GM21381 (cell line): ENCODE measurements around the gene GUCY2C.
A peak's percentile ranks its signal among the peaks of the same experiment; 100 is the strongest.
"Not testable (repeated sequence)": the region's sequence is repeated elsewhere in the genome, so short reads cannot be mapped to it uniquely, and the experiment has no call there.

Experiments
- ATAC-seq: cut with Tn5 transposase; IDR thresholded peaks from one replicate; pipeline ENCODE4 v1.9.1; 2021; ENCODE audit warnings: mild to moderate bottlenecking, moderate library complexity; ENCODE audit not compliant: unreplicated experiment

Gene GUCY2C

DNA sequence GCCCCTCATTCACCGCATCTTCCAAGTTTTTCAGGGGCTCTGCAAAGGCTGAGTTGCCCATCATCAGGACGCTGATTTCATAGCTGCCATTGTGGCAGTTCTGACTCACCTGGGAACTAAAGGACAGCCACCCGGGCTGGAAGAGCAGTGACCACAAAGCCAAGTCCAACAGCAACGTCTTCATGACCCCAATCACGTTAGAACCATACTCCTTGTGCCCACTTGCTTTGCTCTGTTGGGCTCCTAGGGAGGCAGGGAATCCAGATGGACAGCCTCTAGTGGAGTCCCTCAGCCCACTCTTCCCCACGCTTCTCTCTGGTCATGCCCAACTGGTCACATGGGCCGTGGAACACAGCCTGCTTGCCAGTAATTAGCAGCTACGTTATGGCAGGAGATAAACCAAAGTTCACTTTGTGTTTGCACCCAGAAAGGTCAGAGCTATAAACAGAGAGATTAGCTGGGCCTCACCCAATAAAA lies at the start of gene GUCY2C:
Gene GUCY2C, minus strand, starts transcription at position 335 of the 477 bp plus-strand sequence. Its CDS starts 151 bp downstream, at position 184.
- ATAC-seq = no peak

DNA sequence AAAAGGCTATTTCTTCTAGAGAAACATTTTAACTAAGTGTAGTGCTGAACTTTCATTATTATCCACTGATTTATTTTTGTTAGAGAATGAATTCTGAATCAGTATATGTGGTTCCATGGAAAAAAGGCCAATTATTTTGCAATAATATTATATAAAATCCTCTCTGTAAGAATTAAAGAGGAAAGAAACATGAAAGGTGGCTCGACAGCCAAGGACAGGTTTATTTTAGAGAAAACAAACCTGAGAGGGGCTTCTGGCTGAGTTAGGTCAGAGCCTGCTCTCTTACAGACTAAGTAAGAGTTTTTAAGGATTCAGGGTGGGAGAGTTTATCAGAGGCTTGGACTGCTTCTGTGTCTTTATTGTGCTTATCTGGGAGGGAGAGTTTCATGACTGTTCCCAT lies 46.7 kb upstream of the GUCY2C start:
- no peak for ATAC-seq

DNA sequence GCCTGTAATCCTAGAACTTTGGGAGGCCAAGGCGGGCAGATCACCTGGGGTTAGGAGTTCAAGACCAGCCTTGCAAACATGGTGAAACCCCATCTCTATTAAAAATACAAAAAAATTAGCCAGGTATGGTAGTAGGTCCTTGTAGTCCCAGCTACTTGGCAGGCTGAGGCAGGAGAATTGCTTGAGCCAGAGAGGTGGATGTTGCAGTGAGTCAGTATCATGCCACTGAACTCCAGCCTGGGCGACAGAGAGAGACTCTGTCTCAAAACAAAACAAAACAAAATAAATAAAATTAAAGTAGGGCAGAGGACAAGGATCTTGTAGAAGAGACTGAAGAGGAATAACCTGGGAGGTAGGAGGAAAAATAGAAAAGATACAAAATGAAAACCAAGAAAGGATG lies 45.5 kb upstream of the GUCY2C start:
- no peak for ATAC-seq

DNA sequence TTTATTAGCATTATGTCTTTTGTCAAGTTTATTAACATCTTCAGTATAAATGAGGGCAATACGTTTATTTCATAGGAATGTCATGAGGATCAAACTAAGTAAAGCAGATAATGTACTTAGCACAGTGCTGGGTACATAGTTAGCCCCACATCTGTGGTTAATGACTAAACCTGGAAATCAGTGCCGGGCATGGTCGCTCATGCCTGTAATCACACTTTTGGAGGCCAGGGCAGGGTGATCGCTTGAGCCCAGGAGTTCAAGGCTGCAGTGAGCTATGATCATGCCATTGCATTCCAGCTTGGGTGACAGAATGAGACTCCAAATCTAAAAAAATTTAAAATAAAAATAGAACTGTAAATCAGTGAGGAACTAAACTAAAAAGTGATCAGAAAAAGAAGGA lies 44.8 kb upstream of the GUCY2C start:
- no peak for ATAC-seq

DNA sequence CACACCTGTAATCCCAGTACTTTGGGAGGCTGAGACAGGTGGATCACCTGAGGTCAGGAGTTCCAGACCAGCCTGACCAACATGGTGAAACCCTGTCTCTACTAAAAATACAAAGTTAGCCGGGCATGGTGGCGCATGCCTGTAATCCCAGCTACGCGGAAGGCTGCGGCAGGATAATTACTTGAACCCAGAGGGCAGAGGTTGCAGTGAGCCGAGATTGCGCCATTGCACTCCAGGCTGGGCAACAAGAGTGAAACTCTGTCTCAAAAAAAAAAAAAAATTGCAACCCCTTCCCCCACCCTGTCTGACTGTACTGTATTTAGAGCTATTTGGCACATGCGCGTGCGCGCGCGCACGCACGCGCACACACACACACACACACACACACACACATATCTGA lies 40.0 kb upstream of the GUCY2C start:
- ATAC-seq = not testable (repeated sequence)

DNA sequence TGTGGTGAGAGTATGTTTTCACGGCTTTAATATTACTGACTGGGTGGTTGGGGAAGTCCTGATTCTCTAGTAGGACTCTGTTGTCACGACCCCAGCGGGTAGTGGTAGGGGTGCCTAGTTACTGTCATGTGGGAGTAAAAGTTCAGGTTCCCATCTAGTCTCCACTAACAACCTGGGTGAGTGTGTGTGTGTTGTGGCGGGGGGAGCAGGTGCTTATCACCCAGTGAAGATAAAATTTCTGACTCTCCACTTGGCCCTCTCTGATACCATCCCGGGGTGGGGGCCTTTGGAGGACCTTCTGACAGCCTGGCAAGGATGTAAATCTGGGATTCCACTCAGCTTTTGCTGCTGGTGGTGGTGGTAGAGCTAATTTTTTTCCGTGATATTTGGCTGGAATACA lies 35.4 kb upstream of the GUCY2C start:
- no peak for ATAC-seq

DNA sequence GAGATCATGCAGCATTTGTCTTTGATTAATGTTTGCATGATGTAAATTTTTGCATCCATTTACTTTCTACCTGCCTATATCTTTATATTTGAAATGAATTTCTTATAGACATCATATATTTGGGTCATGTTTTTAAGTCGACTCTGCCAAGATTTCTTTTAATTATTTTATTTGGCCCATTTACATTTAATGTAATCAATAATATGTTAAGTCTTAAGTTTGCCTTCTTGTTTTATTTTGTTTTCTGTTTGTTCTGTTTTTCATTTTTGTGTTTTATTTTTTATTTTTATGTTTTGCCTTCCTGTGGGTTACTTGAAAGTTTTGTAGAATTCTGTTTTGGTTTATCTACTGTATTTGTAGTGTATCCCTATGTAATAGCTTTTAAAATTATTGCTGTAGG lies 33.2 kb upstream of the GUCY2C start:
- ATAC-seq = no peak

DNA sequence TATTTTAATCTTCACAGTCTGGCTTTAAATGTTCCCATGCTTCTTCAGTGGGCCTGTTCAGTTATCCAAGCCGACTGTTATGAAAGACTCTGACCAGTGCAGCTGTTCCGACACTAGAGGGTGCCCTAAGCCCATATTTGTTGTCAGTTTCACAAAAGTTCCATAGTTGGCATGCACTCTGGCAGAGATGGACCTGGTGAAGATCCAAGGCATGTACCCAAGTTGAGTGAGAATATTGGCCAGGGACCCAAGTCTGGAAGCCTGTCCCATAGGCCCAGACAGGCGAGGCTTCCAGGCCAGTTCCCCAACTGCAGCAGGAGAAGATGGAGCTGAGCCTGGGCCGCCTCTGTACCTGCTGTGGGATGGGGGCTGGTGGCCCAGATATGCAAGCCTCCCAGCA lies 27.4 kb upstream of the GUCY2C start:
- no peak for ATAC-seq

DNA sequence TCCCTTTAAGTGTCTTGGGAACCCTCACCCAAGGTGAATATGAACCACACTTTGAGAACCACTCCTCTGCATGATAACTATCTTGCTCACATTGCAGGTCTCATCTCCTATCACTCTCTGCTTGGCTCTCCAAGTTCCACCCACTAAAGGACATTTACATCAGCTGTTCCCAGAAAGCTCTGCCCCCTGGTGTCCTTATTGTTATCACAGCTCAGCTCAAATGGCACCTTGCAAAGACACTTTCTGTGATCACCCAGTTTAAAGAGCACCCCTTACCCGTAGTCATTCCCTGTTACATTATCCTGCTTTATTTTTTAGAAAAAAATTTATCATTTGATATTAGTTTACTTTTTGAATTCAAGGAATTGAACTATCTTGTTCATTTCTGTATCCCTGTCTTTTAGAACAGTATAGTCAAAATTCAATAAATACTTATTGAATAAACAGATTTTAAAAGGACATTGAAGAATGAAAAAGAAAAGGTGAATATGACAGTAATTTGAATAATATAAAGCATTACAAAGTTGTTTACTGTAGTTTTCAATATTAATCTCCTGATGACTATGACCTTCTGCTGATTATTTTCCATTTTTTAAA lies 20.5 kb upstream of the GUCY2C start:
- peak; percentile 65 for ATAC-seq

DNA sequence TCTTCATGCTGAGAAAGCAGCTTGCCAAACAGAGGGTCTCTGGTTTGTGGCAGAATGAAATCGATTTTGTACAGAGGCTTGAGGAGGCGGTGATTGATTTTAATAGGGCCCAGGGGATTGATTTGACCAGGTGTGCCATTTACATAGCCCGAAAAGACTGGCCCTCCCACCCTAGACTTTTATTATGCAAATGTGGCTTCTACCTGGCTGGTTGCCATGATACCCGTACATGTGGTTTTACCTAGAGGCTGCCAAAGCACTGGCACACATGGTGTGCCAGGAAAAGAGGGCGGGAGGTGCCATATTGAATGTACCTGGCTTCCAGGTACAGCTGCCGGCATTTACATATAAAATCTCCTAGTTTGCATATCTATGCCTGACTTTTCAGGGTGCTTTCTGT lies 18.0 kb upstream of the GUCY2C start:
- ATAC-seq = no peak

DNA sequence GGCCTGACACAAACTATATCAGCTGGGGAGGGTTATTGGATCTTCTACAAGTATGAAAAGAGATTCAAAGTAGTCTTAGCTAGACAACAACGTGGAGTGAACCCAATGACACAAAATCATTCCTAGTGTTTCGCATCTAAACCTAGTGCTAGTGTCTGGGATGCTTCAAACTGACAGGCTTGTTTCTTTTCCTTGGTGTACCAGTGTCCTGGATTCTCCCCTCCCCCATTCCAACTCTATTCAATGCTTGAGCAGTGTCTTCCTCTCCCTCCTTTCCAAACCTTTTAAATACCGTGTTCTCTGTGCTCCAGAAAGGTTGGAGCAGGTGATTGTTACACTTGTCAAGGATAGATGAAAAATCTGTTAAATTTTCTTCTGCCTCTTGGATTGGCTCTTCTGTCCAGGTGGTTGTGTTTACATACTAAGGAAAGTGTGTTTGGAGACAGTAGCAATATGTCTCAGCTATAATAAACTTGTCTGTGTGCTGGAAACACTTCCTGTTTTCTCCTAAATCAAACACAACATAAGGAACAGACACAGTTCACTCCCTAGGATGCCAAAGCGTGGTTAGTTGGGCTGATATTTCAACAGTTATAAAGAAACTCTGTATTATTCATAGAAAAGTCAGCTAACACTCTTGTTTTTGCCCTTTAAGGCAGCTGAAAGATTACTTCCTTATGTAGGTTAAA lies 14.4 kb upstream of the GUCY2C start:
- no peak for ATAC-seq

DNA sequence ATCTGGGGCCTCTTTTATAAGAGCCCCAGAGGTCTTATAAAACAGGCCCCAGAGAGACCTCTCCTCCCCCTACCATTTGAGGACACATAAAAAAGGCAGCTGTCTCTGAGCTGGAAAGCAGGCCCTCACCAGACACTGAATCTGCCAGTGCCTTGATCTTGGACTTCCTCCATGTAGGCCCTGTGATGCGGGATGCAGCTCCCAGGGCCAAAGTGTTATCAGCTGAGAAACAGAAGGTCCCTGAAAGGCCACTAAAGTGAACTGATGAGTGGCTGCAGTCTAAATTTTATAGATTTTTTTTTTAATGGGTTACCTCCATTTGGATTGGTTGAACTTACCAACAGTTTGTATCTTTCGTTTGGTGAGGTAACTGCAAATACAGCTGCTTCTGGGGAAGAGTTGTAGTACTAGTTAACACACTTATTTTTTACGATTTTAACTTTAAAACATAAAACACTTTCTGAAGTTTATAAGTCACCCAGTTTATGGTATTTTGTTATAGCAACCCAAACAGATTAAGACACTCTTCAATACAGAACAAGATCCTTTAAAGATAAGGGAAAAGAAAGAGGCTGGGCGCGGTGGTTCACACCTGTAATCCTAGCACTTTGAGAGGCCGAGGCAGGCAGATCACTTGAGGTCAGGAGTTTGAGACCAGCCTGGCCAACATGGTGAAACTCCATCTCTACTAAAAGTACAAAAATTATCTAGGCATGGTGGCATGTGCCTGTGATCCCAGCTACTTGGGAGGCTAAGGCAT lies 5.6 kb upstream of the GUCY2C start:
- ATAC-seq = no peak

DNA sequence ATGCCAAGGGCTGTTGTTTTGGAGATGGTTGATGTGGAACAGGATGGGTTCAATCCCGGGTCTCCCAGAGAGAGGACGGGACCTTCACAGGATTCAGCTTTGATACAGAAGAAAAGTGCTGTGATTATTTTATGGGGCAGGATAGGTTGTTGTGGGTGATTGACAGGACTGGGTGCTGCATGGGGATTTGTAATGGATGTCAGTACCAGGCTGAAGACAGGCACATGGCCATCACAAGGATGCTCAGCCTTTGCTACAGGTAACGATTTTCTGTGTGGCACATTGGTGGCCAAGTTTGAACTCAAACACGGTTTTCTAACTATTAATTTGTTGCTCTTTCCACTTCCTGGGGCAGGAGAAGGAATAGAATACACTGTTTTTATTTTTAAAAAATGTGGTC lies 4.5 kb upstream of the GUCY2C start:
- ATAC-seq = no peak

DNA sequence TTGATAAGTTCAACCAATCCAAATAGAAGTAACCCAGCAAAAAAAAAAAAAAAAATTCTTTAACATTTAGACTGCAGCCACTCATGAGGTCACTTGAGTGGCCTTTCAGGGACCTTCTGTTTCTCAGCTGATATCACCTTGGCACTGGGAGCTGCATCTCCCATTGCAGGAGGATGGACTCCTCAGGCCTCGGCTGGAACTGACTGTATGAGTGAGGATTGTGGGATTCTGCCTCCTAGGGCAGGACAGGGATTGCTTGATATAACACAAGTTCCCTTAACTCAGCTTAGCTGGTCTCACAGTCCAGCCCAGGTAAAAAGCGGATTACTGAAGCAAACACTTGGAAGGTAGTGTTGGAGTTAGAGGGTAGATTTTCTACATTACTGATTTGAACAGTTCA lies 3.5 kb upstream of the GUCY2C start:
- no peak for ATAC-seq

DNA sequence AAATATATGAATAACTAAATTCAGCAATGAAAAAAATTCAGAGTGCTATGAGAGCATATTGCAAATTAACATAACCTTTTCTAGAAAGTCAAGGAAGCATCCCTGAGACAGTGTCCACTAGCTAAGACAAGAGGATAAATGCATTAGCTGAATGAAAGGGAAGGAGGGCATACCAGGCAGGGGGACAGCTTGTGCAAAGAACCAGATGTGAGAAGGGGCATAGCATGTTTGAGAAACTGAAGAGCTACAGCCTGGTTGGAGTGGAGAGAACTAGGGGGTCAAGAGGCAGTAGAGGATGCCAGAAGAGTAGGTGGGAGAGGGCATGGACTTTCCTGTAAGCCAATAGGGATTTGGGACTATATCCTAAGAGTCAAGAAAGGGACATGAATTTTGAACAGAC lies 2.2 kb upstream of the GUCY2C start:
- no peak for ATAC-seq

DNA sequence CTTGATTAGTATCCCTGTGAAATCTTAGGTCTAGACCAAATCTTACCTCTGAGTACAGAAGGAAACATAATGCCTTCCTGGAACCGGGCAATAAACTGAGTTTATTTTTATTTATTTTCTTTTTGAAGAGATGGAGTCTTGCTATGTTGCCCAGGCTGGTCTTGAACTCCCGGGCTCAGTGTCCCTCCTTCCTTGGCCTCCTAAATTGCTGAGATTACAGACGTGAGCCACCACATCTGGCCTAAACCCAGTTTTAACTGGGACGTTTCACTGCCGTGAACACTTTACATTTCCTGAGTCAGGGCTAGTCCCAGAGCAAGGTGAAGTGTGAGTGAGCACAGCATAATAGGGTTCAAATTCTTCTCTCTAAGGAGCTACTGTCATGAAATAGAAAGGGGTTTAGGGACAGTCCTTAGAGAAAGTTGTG lies 671 bp downstream of the GUCY2C start:
- no peak for ATAC-seq

DNA sequence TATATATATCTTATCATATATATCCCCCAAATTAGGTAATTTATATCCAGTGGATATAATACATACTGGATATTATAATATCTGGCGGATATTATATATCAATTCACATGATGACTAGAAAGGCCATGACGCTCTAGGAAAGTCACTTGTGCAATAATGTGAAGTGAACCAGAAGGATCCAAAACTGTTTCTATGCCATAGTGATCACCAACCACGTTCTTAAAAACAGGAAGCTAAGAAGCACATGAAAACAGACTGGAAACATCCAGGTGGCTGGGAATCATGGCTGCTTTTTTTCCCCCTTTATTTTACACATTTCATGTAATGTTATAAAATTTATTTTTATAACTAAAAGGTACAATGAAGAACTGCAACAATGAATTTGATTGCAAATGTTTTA lies 1.4 kb downstream of the GUCY2C start:
- no peak for ATAC-seq

DNA sequence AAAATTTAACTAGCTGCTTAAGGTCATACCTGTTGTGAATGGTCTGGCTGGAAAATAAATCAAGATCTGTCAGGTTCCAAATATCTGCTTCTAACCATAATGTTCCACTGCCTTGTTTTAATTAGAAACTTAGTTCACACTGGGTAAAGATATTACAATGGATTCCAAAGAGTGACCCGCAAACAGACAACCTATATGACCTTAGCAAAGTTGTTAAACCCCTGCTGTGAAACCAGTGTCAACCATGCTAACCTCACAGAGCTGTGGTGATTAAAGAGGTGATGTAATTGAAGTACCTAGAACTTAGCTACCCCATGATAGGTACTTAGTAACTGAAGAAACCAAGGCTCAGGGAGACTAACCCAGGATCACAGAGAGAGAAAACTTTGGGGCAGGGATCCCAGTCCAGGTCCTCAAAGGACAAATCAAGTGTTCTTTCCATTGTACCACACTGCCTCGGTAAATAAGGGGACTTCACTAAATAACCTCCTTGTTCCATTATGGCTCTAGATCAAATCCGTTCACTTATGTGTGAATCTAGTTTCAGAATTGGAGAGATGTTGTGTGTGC lies 2.2 kb downstream of the GUCY2C start:
- no peak for ATAC-seq

DNA sequence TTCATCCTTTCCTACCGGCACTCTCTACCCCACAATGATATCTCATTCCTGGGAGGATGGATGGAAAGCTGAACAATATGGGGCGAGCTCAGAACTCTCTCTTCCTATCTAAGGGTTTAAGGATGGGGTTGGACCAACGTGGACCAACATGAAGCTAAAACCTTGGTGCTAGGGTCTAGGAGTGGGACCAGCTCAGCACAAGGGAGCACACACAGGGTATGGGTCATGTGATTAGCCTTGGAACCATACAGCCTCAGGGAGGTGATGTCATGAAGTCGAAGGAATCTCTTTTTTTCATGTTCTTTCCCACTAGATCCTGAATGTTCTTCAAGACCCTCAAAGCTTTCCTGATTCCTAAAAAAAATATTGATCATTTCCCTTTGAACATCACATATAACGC lies 3.3 kb downstream of the GUCY2C start:
- no peak for ATAC-seq

DNA sequence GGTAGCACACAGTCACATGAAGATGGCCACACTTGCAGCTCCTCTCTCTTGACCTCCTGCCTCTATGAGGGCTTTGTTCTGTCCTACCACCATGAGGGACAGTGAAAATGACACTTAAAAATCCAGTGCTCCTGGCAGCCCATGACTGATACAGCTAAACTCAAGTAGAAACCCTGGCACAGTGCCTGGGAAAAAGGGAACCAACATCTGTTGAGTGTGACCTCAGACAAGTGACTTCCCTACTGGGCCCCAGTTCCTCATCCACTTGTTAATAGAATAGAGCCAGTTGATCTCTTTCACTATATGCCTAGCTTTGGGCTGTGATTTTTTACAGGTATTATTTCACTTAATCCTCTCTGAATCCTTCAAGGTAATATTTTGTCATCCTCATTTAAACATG lies 4.8 kb downstream of the GUCY2C start:
- no peak for ATAC-seq

DNA sequence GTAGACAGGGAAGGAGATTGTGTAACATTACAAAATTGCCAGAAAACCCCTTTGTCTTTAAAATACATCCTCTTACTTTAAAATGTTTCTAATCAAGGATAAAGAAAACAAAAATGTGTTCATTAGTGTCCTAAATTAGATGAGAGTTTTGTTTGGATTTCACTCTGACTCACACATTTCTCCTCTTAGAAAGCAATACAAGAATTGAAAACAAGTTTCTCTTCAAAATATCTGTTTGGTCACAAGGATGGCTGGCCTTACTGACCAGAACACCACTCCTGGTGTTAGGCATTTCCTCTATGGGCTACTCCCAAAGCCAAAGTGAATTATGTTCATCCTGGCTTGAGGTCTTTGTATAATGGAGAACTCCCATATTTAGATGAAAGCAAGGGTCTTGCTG lies 6.4 kb downstream of the GUCY2C start:
- no peak for ATAC-seq

DNA sequence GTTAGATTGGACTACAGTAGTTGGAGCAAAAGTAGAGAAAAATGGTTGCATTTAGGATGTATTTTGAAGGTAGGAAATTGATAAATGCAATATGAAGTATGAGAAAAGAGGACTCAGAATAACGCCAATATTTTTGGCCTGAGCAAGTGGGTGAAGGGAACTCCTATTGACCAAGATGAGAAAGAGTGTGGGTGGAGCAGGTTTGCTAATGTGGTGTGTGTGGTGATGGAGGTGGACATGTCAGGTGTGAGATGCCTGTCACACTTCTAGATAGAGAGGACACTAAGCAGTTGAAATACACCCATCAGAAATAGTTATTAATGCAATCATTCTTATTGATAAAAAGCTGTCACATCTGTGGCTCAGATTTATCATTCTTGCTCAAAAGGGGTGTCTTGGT lies 7.3 kb downstream of the GUCY2C start:
- ATAC-seq = no peak
